A549 treated with ZK216348 at 1 μM for 4 hours (cell line): ENCODE results near the gene ZNF197. TPM values are rescaled to one million over a fixed set of nuclear protein-coding genes. Genes with fewer than 3 reads are reported as not detected.

Source experiments
- total RNA-seq: library from RNA; stranded (reverse); fragments of 200-300 nt; extraction: Qiagen RNA extraction; gene quantifications from 5 replicates; pipeline ENCODE4 v1.2.3, GENCODE V29; 2022; ENCODE audit warnings: low read depth

ZNF197 gene
- 1.5 to 2.2 TPM (median 1.8 TPM) in 5 replicates for total RNA-seq

GRCh38 chr3:44624749-44625480, at the start of gene ZNF197:
ZNF197 (plus strand) TSS chr3:44625036; CDS start chr3:44629155, 4,119 bp downstream.

GRCh38 chr3:44584646-44585501, 40.0 kb upstream of the ZNF197 start, which contains the start of gene ZNF660:
ZNF660 (plus strand) TSS chr3:44584964; CDS start chr3:44594194, 9,230 bp downstream.

GRCh38 chr3:44648564-44649229, 23.9 kb downstream of the ZNF197 start, which contains the start of gene ZNF35:
ZNF35 (plus strand) TSS chr3:44648732; CDS start chr3:44651068, 2,336 bp downstream.

Other genes starting within 250 kb of the ZNF197 start
- 2.4 to 3.2 TPM (median 2.9 TPM) in 5 replicates for gene ZNF445, start 147.4 kb upstream of the ZNF197 start, total RNA-seq
- gene ZKSCAN7, start 69.8 kb upstream of the ZNF197 start, total RNA-seq, result not detected in 5 replicates
- not detected in 5 replicates for gene ZNF660, start 40.1 kb upstream of the ZNF197 start, total RNA-seq
- gene ZNF35, start 23.7 kb downstream of the ZNF197 start, total RNA-seq, result 5.2 to 8.3 TPM (median 5.5 TPM) in 5 replicates
- gene ZNF502, start 87.6 kb downstream of the ZNF197 start, total RNA-seq, result 1.6 to 2.5 TPM (median 2.1 TPM) in 5 replicates
- gene ZNF501, start 104.6 kb downstream of the ZNF197 start, total RNA-seq, result not detected in 5 replicates
- gene KIAA1143, start 136.6 kb downstream of the ZNF197 start, total RNA-seq, result 15.9 to 30.0 TPM (median 16.3 TPM) in 5 replicates
- 7.4 to 13.3 TPM (median 9.1 TPM) in 5 replicates for gene KIF15, start 136.8 kb downstream of the ZNF197 start, total RNA-seq
- gene TMEM42, start 236.9 kb downstream of the ZNF197 start, total RNA-seq, result 5.2 to 11.3 TPM (median 10.8 TPM) in 5 replicates
- gene TGM4, start 249.6 kb downstream of the ZNF197 start, total RNA-seq, result 0.08 to 0.12 TPM in 2 of 5 replicates, not detected in the others